ENCODE data around the gene ID3. TPM values are rescaled to one million over a fixed set of nuclear protein-coding genes. Genes with fewer than 3 reads are reported as not detected.

ID3 gene
- total and polyA plus RNA-seq, 9 of the 15 experiments (the other 6 are each of a cell fraction or from before 2014, with no cell fraction given): 6.8 to 59.8 (median 23.5) TPM

DNA sequence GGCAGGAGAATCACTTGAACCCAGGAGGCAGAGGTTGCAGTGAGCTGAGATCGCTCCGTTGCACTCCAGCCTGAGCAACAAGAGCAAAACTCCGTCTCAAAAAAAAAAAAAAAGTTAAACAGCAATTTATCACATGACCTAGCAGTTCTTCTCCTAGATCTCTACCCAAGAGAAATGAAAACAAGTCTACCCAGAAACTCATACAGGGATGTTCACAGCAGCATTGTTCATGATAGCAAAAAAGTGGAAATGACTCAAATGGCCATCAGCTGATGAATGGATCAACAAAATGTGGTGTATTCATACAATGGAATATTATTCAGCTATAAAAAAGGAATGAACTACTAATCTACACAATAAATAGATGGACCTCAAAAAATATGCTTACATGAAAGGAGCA, 12.2 kb upstream of the ID3 start:
- peaks cover 19 to 28% of the 10 kb centered on the region in 2 experiments for H3K4me1 ChIP-seq (replicated peaks in 1 of 2; ENCODE audit: control insufficient read depth in 2 of 2, insufficient read depth in 2 of 2, low read length in 2 of 2)
- WGBS (ENCODE audit: insufficient coverage, low coverage, missing lambda C conversion rate): 6% methylated on average over 3 of the region's 3 CpGs
- POLR2A ChIA-PET: interaction anchor here (1.1 kb wide), 1 partner anchor 12 kb away, joined by 3 read pairs; the partner anchor contains the start of gene ID3
- TF ChIP-seq MECOM (CRISPR knock-in tag; IDR thresholded peaks at IDR 0.05) (no peak), RB1 (IDR thresholded peaks at IDR 0.05; ENCODE audit: low read depth) (no peak), PHB2 (IDR thresholded peaks at IDR 0.05; ENCODE audit: low read depth) (no peak), ZBTB17 (CRISPR knock-in tag; IDR thresholded peaks at IDR 0.05) (no peak), ZC3H8 (IDR thresholded peaks at IDR 0.05) (no peak), CBX2 (IDR thresholded peaks at IDR 0.05; ENCODE audit: insufficient read depth, low read length, poor library complexity, severe bottlenecking) (no peak), KDM1A (IDR thresholded peaks at IDR 0.05) (peak in 1 of 2 experiments; percentile 40; a peak in 1 of 4 replicates), HNRNPLL (IDR thresholded peaks at IDR 0.05; ENCODE audit: low read depth, low read length, poor library complexity, severe bottlenecking) (no peak), ZNF146 (CRISPR knock-in tag; IDR thresholded peaks at IDR 0.05; ENCODE audit: unreplicated experiment) (peak; percentile 48), SMAD3 (CRISPR knock-in tag; conservative IDR thresholded peaks at IDR 0.05) (no peak), TFAM (CRISPR knock-in tag; conservative IDR thresholded peaks at IDR 0.05) (no peak), ZNF316 (IDR thresholded peaks at IDR 0.05) (peak; percentile 58), PML (IDR thresholded peaks at IDR 0.05; ENCODE audit: low read length) (no peak), BCOR (IDR thresholded peaks at IDR 0.05) (peak; percentile 59; the same call in 1 of the 2 replicates)
- TF ChIP-seq, protein P1, sequence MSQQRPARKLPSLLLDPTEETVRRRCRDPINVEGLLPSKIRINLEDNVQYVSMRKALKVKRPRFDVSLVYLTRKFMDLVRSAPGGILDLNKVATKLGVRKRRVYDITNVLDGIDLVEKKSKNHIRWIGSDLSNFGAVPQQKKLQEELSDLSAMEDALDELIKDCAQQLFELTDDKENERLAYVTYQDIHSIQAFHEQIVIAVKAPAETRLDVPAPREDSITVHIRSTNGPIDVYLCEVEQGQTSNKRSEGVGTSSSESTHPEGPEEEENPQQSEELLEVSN (IDR thresholded peaks at IDR 0.05; ENCODE audit: borderline replicate concordance in 1 of 2, extremely low read depth in 1 of 2, insufficient read depth in 1 of 2, insufficient read length in 1 of 2, low read depth in 1 of 2, low read length in 1 of 2, poor library complexity in 1 of 2, severe bottlenecking in 1 of 2): no peak
- TF ChIP-seq, protein P2, sequence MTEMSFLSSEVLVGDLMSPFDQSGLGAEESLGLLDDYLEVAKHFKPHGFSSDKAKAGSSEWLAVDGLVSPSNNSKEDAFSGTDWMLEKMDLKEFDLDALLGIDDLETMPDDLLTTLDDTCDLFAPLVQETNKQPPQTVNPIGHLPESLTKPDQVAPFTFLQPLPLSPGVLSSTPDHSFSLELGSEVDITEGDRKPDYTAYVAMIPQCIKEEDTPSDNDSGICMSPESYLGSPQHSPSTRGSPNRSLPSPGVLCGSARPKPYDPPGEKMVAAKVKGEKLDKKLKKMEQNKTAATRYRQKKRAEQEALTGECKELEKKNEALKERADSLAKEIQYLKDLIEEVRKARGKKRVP (CRISPR knock-in tag; IDR thresholded peaks at IDR 0.05): no peak
- TF ChIP-seq, protein P3, sequence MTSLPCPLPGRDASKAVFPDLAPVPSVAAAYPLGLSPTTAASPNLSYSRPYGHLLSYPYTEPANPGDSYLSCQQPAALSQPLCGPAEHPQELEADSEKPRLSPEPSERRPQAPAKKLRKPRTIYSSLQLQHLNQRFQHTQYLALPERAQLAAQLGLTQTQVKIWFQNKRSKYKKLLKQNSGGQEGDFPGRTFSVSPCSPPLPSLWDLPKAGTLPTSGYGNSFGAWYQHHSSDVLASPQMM (CRISPR knock-in tag; IDR thresholded peaks at IDR 0.05): no peak
- TF ChIP-seq, protein P4, sequence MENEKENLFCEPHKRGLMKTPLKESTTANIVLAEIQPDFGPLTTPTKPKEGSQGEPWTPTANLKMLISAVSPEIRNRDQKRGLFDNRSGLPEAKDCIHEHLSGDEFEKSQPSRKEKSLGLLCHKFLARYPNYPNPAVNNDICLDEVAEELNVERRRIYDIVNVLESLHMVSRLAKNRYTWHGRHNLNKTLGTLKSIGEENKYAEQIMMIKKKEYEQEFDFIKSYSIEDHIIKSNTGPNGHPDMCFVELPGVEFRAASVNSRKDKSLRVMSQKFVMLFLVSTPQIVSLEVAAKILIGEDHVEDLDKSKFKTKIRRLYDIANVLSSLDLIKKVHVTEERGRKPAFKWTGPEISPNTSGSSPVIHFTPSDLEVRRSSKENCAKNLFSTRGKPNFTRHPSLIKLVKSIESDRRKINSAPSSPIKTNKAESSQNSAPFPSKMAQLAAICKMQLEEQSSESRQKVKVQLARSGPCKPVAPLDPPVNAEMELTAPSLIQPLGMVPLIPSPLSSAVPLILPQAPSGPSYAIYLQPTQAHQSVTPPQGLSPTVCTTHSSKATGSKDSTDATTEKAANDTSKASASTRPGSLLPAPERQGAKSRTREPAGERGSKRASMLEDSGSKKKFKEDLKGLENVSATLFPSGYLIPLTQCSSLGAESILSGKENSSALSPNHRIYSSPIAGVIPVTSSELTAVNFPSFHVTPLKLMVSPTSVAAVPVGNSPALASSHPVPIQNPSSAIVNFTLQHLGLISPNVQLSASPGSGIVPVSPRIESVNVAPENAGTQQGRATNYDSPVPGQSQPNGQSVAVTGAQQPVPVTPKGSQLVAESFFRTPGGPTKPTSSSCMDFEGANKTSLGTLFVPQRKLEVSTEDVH (IDR thresholded peaks at IDR 0.05; ENCODE audit: low read depth, partially characterized antibody): no peak

More for the DNA sequence above, 12.2 kb upstream of the ID3 start:
- no peak overlapping the region for H3K4me2 ChIP-seq (ENCODE audit: insufficient read depth, low read length)
- no peaks in the 10 kb centered on the region for H3K36me3 ChIP-seq (ENCODE audit: control insufficient read depth, insufficient read depth, low read length)
- CTCF ChIA-PET (ENCODE audit: low intra/inter-chr PET ratio): no interaction called here
- no peaks in the 10 kb centered on the region for H4K20me1 ChIP-seq (replicated peaks; ENCODE audit: control insufficient read depth, insufficient read depth, low read length)
- no peak for ATAC-seq
- no peak overlapping the region for H3K9ac ChIP-seq (ENCODE audit: insufficient read depth in 1 of 2, low read depth in 2 of 2, low read length in 2 of 2)
- no TSS peak for BruUV-seq (replicated peaks)
- no peaks in the 10 kb centered on the region for H3K9me1 ChIP-seq (ENCODE audit: control insufficient read depth, insufficient read depth, low read length)
- H2AFZ ChIP-seq (ENCODE audit: low read depth, low read length): no peak overlapping the region
- no peak for DNase-seq (ENCODE audit: extremely low read depth in 1 of 4, low spot score in 3 of 4)
- H3K4me3 ChIP-seq: no peak overlapping the region
- no peak overlapping the region for H3K27ac ChIP-seq (ENCODE audit: extremely low read depth, low read depth, low read length)
- no peaks in the 10 kb centered on the region for H3K79me2 ChIP-seq (ENCODE audit: control insufficient read depth, insufficient read depth, low read length)
- in situ Hi-C loops (cut with MboI): no loop called here
- H3K9me3 ChIP-seq (replicated peaks; ENCODE audit: control insufficient read depth, insufficient read depth, low read depth, low read length): no peaks in the 10 kb centered on the region
- intact Hi-C loops (cut with micrococcal nuclease): no loop called here
- H3K27me3 ChIP-seq (ENCODE audit: control insufficient read depth in 2 of 2, insufficient read depth in 2 of 2, low read length in 2 of 2): no peaks in the 10 kb centered on the region; a peak in 1 of 5 replicates
- FAIRE-seq: no peak
